ENCODE data around the gene TRIM54. TPM values are rescaled to one million over a fixed set of nuclear protein-coding genes. Genes with fewer than 3 reads are reported as not detected.

TRIM54 gene
- total RNA-seq, 1 donor from 2014 or later, result not detected

GRCh38 chr2:27258051-27258450, 24.2 kb upstream of the TRIM54 start:
- no peak overlapping the region for H3K4me3 ChIP-seq
- ATAC-seq (no peak), DNase-seq (no peak)
- no peak overlapping the region for H3K27ac ChIP-seq
- H3K27me3 ChIP-seq (ENCODE audit: low read depth), result peaks cover 68% of the 10 kb centered on the region
- no peak for TF ChIP-seq CTCF (IDR thresholded peaks at IDR 0.05)
- peaks cover 8% of the 10 kb centered on the region for H3K4me1 ChIP-seq
- no peaks in the 10 kb centered on the region for H3K36me3 ChIP-seq
- no peaks in the 10 kb centered on the region for H3K9me3 ChIP-seq
- intact Hi-C loops (cut with DNase I), result no loop called here

DNA sequence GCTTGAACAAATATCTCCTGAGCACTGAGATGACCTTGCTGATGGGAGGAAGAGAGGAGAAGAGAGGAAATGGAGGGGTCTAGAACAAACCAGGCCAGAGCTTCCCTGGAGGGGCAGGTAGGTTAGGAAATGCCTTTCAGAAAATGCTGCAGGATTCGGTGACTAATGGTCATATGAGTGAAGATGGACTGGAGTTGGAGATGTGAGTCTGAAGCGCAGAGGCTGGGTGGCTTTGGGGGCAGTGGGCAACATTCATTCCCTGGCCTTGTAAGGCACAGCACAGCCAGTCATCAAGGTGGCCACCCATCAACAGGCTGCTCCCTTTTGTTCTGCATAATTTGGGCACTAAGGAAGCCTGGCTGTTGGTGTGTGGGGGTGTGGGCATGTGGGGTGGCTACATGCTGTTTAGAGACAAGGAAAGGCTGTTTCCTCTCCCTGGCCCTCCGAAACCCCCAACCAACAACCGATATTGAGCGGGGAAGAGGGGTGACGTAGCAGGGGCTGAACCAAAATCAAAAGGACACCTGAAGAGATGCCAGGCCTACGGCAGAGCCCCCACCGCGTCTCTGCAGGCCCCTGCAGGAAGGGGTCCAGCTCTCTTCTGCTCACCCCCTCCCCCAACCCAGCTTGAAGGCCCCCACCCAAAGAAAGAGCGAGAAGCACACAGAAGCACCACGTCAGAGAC, 20.8 kb upstream of the TRIM54 start:
- Histone ChIP-seq H3K4me1 (peaks cover 32% of the 10 kb centered on the region), H3K9me3 (no peaks in the 10 kb centered on the region), H3K27me3 (ENCODE audit: low read depth) (peaks cover 98% of the 10 kb centered on the region), H3K4me3 (peak overlapping the region; percentile 58), H3K36me3 (no peaks in the 10 kb centered on the region), H3K27ac (no peak overlapping the region)
- ATAC-seq (no peak), DNase-seq (no peak)
- no peak for TF ChIP-seq CTCF (IDR thresholded peaks at IDR 0.05)
- intact Hi-C loops (cut with DNase I), result no loop called here

DNA sequence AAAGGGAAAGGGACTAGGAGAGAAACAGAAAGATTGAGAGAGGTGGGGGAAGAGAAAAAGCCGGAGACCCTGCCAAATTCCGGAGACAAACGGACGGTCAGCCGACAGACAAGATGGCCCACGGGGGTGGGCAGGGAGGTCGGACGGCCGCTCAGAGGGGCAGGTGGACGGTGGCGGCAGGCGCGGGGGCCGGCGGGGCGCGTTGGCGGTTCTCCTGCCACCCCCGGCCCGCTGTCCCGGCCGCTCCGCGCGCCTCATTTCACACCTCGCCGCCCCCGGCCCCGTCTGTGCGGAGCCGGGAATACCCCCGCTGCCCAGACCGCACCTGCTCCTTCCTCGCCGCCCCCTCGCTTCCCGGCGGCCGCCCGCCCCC, 20.3 kb upstream of the TRIM54 start:
- no peak overlapping the region for H3K27ac ChIP-seq
- ATAC-seq (no peak), DNase-seq (no peak)
- no peaks in the 10 kb centered on the region for H3K36me3 ChIP-seq
- H3K27me3 ChIP-seq (ENCODE audit: low read depth), result peaks cover 98% of the 10 kb centered on the region
- peak overlapping the region; percentile 58 for H3K4me3 ChIP-seq
- intact Hi-C loops (cut with DNase I), result no loop called here
- peaks cover 32% of the 10 kb centered on the region for H3K4me1 ChIP-seq
- no peak for TF ChIP-seq CTCF (IDR thresholded peaks at IDR 0.05)
- H3K9me3 ChIP-seq, result no peaks in the 10 kb centered on the region

- DNase-seq, result peak; percentile 74
- intact Hi-C loops (cut with DNase I), result no loop called here
- Histone ChIP-seq H3K9me3 (no peaks in the 10 kb centered on the region), H3K27me3 (ENCODE audit: low read depth) (peaks cover 90% of the 10 kb centered on the region), H3K4me1 (peaks cover 32% of the 10 kb centered on the region), H3K4me3 (peak within 1 kb of the TSS; percentile 58), H3K27ac (no peak within 1 kb of the TSS), H3K36me3 (no peaks in the 10 kb centered on the region)
- TF ChIP-seq CTCF (IDR thresholded peaks at IDR 0.05), result no peak
- peak; percentile 80 to 88 for ATAC-seq
Observed at GRCh38 chr2:27262379-27263286, 19.6 kb upstream of the TRIM54 start, which contains the start of gene SLC30A3. SLC30A3 (minus strand) TSS chr2:27263047; CDS start chr2:27262906, 141 bp downstream.

DNA sequence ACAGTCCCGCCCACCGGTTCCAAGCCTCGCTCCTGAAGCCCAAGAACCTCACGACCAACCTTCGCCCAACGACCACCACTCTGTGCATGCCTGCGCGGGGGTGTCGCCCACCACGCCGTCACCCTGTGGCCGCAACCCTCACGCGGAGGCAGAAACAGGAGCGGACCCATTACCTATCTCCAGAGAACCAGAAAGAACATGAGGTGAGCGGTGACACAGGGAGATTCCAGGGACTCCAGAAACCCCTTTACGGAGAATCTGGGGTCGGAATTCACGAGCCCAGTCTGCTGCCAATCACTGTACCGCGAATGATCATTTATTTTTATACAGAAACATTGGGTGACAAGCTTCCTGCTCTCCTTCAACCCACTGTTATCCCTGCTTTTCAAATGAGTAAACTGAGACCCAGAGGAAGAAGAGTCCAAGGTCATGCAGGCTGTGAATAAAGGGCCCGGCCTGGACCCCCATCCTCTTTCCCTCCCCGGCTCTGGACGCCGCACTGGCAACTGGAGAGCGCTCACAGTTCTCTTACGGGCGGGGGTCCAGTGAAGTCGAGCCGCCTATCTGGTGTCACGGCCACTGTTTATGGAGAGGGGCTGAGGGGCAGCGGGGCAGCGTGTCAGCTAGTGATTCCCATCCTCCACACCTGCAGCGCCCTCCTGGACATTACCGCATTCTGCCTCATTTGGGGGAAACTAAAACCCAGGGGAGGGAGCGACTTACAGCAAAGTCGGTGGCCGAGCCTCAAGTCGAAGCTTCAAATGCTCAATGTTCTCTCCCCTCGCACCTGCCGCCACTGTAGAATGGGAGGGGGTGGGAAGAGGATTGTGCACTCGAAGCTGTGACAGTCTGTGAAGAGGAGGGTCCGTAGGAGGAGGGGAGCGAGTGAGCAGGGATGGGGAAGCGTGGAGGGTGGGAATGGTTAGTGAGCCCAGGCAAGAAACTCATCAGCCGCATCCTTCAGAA, 18.7 kb upstream of the TRIM54 start:
- DNase-seq, result no peak
- TF ChIP-seq CTCF (IDR thresholded peaks at IDR 0.05), result no peak
- Histone ChIP-seq H3K27me3 (ENCODE audit: low read depth) (peaks cover 85% of the 10 kb centered on the region), H3K4me3 (peak overlapping the region; percentile 58), H3K4me1 (peaks cover 32% of the 10 kb centered on the region), H3K27ac (no peak overlapping the region), H3K9me3 (no peaks in the 10 kb centered on the region), H3K36me3 (no peaks in the 10 kb centered on the region)
- no peak for ATAC-seq
- intact Hi-C loops (cut with DNase I), result no loop called here
